Osteocyte (in vitro differentiated cells): ENCODE results near the gene GALNT2. TPM values are rescaled to one million over a fixed set of nuclear protein-coding genes. Genes with fewer than 3 reads are reported as not detected.

Experiments used
- DNase-seq: peaks from one replicate; pipeline ENCODE4 v3.0.0; 2021; ENCODE audit warnings: mixed read lengths; ENCODE audit not compliant: unreplicated experiment; ENCODE audit errors: extremely low spot score
- H3K27ac Mint-ChIP-seq: one replicate; pipeline ENCODE4 v1.8.0; 2021; ENCODE audit warnings: mild to moderate bottlenecking, mixed read lengths; ENCODE audit not compliant: unreplicated experiment
- H3K27me3 Mint-ChIP-seq: one replicate; pipeline ENCODE4 v1.8.0; 2021; ENCODE audit warnings: mixed read lengths; ENCODE audit not compliant: unreplicated experiment
- H3K36me3 Mint-ChIP-seq: one replicate; pipeline ENCODE4 v1.8.0; 2021; ENCODE audit warnings: mixed read lengths; ENCODE audit not compliant: unreplicated experiment
- H3K4me1 Mint-ChIP-seq: one replicate; pipeline ENCODE4 v1.8.0; 2021; ENCODE audit warnings: mixed read lengths; ENCODE audit not compliant: unreplicated experiment
- H3K4me3 Mint-ChIP-seq: one replicate; pipeline ENCODE4 v1.8.0; 2021; ENCODE audit warnings: mild to moderate bottlenecking, moderate library complexity, mixed read lengths; ENCODE audit not compliant: unreplicated experiment
- H3K9me3 Mint-ChIP-seq: one replicate; pipeline ENCODE4 v1.8.0; 2021; ENCODE audit warnings: mixed read lengths; ENCODE audit not compliant: unreplicated experiment
- total RNA-seq: library from RNA; stranded (reverse); gene quantifications from 2 replicates; pipeline ENCODE4 v1.2.1, GENCODE V29; 2021
- TF ChIP-seq, protein P1 (sequence below): fragments of 200-600 bp; sonication (generic); IDR thresholded peaks from 2 replicates; pipeline ENCODE4 v1.5.0; 2021; ENCODE audit warnings: antibody characterized with exemption, mild to moderate bottlenecking, moderate library complexity

Gene GALNT2
- total RNA-seq, 1 donor from 2014 or later: 149 TPM

DNA sequence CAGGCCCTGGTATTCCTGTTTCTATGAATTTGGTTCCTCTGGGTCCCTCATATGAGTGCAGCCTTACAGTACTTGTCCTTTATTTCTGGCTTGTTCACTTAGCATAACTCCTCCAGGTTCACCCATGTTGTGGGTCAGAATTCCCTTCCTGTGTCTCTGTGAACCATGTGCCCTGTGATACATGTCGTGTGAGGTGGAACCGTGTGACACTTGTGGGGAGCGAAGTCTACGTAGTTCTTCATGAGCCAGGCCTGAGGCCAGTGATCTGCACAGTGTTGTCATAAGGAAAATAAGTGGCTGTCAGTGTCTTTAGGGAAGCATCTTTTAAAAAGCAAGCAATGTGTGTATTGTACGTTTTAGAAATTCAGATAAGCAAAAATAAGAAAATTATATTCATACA, 122.8 kb downstream of the GALNT2 start:
- H3K27ac Mint-ChIP-seq: no peak overlapping the region
- H3K4me3 Mint-ChIP-seq: no peak overlapping the region
- H3K4me1 Mint-ChIP-seq: peaks cover 42% of the 10 kb centered on the region
- no peaks in the 10 kb centered on the region for H3K27me3 Mint-ChIP-seq
- DNase-seq: no peak
- H3K9me3 Mint-ChIP-seq: peaks cover under 1% of the 10 kb centered on the region
- TF ChIP-seq, protein P1, sequence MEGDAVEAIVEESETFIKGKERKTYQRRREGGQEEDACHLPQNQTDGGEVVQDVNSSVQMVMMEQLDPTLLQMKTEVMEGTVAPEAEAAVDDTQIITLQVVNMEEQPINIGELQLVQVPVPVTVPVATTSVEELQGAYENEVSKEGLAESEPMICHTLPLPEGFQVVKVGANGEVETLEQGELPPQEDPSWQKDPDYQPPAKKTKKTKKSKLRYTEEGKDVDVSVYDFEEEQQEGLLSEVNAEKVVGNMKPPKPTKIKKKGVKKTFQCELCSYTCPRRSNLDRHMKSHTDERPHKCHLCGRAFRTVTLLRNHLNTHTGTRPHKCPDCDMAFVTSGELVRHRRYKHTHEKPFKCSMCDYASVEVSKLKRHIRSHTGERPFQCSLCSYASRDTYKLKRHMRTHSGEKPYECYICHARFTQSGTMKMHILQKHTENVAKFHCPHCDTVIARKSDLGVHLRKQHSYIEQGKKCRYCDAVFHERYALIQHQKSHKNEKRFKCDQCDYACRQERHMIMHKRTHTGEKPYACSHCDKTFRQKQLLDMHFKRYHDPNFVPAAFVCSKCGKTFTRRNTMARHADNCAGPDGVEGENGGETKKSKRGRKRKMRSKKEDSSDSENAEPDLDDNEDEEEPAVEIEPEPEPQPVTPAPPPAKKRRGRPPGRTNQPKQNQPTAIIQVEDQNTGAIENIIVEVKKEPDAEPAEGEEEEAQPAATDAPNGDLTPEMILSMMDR: no peak
- H3K36me3 Mint-ChIP-seq: peaks cover 14% of the 10 kb centered on the region

DNA sequence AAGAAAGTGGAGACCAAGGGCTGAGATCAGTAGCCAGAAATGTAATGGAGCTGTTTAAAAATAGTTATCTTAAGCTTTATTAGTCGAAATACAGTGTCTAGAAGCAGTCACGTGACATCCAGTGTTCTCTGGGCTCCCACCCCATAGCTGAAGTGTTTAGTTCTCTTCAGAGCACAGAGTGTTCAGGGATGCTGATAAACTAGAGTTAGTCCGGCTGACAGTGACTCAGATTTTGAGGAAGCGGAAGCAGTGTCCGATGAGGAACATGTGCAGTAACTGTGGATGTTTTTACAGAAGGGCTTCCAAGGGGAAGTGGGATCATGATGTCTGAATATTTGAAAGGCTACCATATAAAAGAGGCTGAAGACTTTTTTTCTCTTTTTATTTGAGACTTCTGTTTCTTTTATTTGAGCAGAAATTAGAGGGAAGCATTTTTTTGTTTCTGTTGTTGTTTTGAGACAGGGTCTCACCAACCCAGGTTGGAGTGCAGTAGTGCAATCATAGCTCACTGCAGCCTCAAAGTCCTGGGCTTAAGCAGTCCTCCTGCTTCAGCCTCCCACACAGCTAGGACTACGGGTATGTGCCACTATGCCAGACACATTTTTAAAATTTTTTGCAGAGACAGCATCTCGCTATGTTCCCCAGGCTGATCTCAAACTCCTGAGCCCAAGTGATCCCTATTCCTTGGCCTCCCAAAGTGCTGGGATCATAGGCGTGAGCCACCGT, 124.2 kb downstream of the GALNT2 start:
- Mint-ChIP-seq H3K27me3 (no peaks in the 10 kb centered on the region), H3K4me1 (peaks cover 34% of the 10 kb centered on the region), H3K27ac (peak overlapping the region; percentile 79), H3K4me3 (no peak overlapping the region), H3K9me3 (no peaks in the 10 kb centered on the region), H3K36me3 (peaks cover 16% of the 10 kb centered on the region)
- TF ChIP-seq, protein P1: no peak
- no peak for DNase-seq

DNA sequence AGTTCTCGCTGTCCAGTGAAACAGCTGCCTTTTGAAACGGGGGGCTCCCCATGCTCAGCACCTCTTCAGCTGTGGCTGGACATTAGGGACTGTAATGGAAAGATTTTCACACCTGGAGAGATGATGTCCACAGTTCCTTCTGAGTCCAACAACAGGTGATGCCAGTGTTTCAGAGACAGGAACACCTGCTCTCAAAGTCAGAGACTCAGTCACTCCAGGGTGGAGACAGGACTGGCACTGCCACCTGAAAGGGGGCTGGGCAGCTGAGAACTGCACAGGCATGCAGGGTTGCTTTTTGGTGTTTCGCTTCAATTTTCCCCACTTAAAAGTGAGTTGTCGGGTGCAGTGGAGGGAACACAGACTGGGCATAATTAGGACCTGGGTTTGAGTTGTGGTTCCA, 124.8 kb downstream of the GALNT2 start:
- peak overlapping the region; percentile 79 for H3K27ac Mint-ChIP-seq
- peaks cover 15% of the 10 kb centered on the region for H3K36me3 Mint-ChIP-seq
- no peak overlapping the region for H3K4me3 Mint-ChIP-seq
- no peaks in the 10 kb centered on the region for H3K27me3 Mint-ChIP-seq
- TF ChIP-seq, protein P1: no peak
- DNase-seq: no peak
- peaks cover 28% of the 10 kb centered on the region for H3K4me1 Mint-ChIP-seq
- no peaks in the 10 kb centered on the region for H3K9me3 Mint-ChIP-seq

DNA sequence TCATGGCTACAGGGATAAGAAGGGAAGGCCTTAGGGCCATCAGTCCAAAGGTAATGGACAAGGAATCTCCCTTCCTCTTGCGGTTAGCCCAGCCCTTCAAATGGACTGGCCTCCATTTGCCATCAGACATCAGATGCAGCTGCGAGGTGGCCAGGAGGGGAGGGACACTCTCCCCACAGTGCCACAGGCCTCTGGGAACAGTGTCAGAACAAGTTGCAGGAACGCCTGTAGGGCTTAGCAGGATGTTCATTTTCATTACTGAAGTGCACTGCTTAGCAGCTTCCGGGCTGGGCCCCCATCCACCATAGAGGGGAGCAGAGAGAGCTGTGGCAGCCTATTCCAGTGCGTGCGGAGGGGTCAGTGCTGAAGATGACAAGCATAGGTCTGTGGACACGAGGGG, 127.5 kb downstream of the GALNT2 start:
- peak overlapping the region; percentile 50 for H3K27ac Mint-ChIP-seq
- peaks cover 31% of the 10 kb centered on the region for H3K4me1 Mint-ChIP-seq
- TF ChIP-seq, protein P1: no peak
- H3K4me3 Mint-ChIP-seq: no peak overlapping the region
- no peak for DNase-seq
- H3K27me3 Mint-ChIP-seq: no peaks in the 10 kb centered on the region
- peaks cover 12% of the 10 kb centered on the region for H3K36me3 Mint-ChIP-seq
- H3K9me3 Mint-ChIP-seq: no peaks in the 10 kb centered on the region

DNA sequence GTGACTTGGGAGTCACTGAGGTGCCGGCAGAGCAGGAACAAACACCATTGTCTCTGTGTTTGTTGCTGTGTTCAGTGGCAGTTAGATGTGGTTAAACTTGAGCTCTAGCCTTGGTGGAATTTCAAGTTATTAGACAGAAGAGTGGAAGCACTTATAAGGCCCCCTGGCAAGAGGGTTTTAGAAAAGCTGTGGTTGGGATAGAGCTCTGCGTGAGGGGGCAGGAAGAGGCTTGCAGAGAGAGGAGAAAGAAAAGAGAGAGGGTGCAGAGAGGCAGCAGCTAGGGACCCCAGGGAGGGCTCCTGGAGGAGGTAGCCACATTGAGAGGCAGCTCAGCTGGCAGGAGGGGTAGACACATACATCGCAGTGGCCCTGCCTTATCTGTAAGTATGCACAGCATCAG, 128.2 kb downstream of the GALNT2 start:
- Mint-ChIP-seq H3K27me3 (no peaks in the 10 kb centered on the region), H3K4me3 (no peak overlapping the region), H3K27ac (no peak overlapping the region), H3K4me1 (peaks cover 31% of the 10 kb centered on the region), H3K36me3 (peaks cover 12% of the 10 kb centered on the region), H3K9me3 (no peaks in the 10 kb centered on the region)
- TF ChIP-seq, protein P1: no peak
- DNase-seq: no peak
